HG02981 (cell line): ENCODE results near the gene RNLS.

Experiments used
- ATAC-seq: cut with Tn5 transposase; IDR thresholded peaks from one replicate; pipeline ENCODE4 v1.9.1; 2021; ENCODE audit warnings: mild to moderate bottlenecking, moderate library complexity; ENCODE audit not compliant: unreplicated experiment

The RNLS gene

GRCh38 chr10:88553116-88553752 is 29.9 kb downstream of the RNLS start:
- ATAC-seq = peak; percentile 71

GRCh38 chr10:88551246-88551645 is 31.9 kb downstream of the RNLS start:
- ATAC-seq = no peak

- no peak for ATAC-seq
These were observed 36.6 kb downstream of the RNLS start for GRCh38 chr10:88546497-88546896.

GRCh38 chr10:88545359-88545758 is 37.8 kb downstream of the RNLS start:
- no peak for ATAC-seq

GRCh38 chr10:88544140-88544870 is 38.8 kb downstream of the RNLS start:
- peak; percentile 64 for ATAC-seq

- ATAC-seq = no peak
These were observed 40.6 kb downstream of the RNLS start for GRCh38 chr10:88542522-88542921.

GRCh38 chr10:88541116-88541626 is 41.9 kb downstream of the RNLS start:
- no peak for ATAC-seq

- ATAC-seq = no peak
These were observed 42.8 kb downstream of the RNLS start for GRCh38 chr10:88540351-88540750.

- ATAC-seq = no peak
These were observed 45.1 kb downstream of the RNLS start for GRCh38 chr10:88538048-88538447.

- no peak for ATAC-seq
These were observed 45.8 kb downstream of the RNLS start for GRCh38 chr10:88537322-88537721.

GRCh38 chr10:88536437-88536836 is 46.7 kb downstream of the RNLS start:
- no peak for ATAC-seq

GRCh38 chr10:88534072-88534665 is 48.9 kb downstream of the RNLS start:
- ATAC-seq = no peak

- ATAC-seq = no peak
These were observed 51.6 kb downstream of the RNLS start for GRCh38 chr10:88531392-88532052.

GRCh38 chr10:88530629-88531391 is 52.3 kb downstream of the RNLS start:
- ATAC-seq = no peak

- no peak for ATAC-seq
These were observed 53.0 kb downstream of the RNLS start for GRCh38 chr10:88530093-88530492.

- no peak for ATAC-seq
These were observed 54.1 kb downstream of the RNLS start for GRCh38 chr10:88528806-88529570.

GRCh38 chr10:88528201-88528600 is 54.9 kb downstream of the RNLS start:
- no peak for ATAC-seq

GRCh38 chr10:88527245-88527644 is 55.9 kb downstream of the RNLS start:
- ATAC-seq = no peak

GRCh38 chr10:88526501-88527105 is 56.5 kb downstream of the RNLS start:
- no peak for ATAC-seq
